ENCODE data around the gene XPC. TPM values are rescaled to one million over a fixed set of nuclear protein-coding genes. Genes with fewer than 3 reads are reported as not detected.
A peak's percentile ranks its signal among the peaks of the same experiment; 100 is the strongest.

The XPC gene
- total RNA-seq, 1 donor, result 54.4 TPM

DNA sequence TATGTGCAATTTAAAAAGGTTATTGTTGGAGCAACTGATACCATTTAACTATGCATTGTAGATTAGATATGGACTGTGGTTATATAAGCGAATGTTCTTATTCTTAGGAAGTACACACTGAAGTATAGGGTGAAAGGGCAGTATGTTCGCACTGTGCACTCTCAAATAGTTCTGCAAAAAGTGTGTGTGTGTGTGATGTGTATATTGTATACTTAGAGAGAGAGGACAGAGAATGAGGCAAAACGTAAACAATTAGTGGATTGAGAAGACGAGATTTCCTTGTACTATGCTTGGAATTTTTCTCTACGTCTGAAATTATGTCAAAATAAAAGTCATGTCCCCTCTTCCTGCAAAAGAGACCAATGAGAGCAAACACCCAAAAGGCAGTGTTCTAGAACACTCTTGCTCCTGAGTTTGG lies 30.6 kb upstream of the XPC start:
- peak; percentile 86 for DNase-seq (ENCODE audit: low read depth)
- H3K4me3 ChIP-seq (ENCODE audit: low read depth, low read length), result no peak overlapping the region
- TF ChIP-seq, protein P1, sequence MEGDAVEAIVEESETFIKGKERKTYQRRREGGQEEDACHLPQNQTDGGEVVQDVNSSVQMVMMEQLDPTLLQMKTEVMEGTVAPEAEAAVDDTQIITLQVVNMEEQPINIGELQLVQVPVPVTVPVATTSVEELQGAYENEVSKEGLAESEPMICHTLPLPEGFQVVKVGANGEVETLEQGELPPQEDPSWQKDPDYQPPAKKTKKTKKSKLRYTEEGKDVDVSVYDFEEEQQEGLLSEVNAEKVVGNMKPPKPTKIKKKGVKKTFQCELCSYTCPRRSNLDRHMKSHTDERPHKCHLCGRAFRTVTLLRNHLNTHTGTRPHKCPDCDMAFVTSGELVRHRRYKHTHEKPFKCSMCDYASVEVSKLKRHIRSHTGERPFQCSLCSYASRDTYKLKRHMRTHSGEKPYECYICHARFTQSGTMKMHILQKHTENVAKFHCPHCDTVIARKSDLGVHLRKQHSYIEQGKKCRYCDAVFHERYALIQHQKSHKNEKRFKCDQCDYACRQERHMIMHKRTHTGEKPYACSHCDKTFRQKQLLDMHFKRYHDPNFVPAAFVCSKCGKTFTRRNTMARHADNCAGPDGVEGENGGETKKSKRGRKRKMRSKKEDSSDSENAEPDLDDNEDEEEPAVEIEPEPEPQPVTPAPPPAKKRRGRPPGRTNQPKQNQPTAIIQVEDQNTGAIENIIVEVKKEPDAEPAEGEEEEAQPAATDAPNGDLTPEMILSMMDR (IDR thresholded peaks at IDR 0.05; ENCODE audit: insufficient read depth, low read depth, low read length), result no peak

DNA sequence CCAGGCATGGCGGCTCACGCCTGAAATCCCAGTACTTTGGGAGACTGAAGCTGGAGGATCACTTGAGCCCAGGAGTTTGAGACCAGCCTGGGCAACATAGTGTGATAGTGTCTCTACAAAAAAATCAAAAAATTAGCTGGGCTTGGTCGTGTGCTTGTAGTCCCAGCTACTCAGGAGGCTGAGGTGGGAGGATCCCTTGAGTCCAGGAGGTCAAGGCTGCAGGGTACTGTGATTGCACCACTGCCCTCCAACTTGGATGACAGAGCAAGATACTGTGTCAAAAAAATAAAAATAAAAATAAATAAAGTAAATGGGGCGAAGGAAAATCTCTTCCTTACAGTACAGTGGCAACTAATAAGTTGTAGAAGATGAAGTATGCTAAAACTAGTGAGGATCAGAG lies 29.8 kb upstream of the XPC start:
- DNase-seq (ENCODE audit: low read depth), result no peak
- TF ChIP-seq, protein P1 (IDR thresholded peaks at IDR 0.05; ENCODE audit: insufficient read depth, low read depth, low read length), result no peak
- no peak overlapping the region for H3K4me3 ChIP-seq (ENCODE audit: low read depth, low read length)

GRCh38 chr3:14206548-14207177 lies 28.3 kb upstream of the XPC start:
- H3K4me3 ChIP-seq (ENCODE audit: low read depth, low read length), result no peak overlapping the region
- no peak for DNase-seq (ENCODE audit: low read depth)
- TF ChIP-seq, protein P1 (IDR thresholded peaks at IDR 0.05; ENCODE audit: insufficient read depth, low read depth, low read length), result no peak

GRCh38 chr3:14204515-14205284 lies 26.3 kb upstream of the XPC start:
- TF ChIP-seq, protein P1 (IDR thresholded peaks at IDR 0.05; ENCODE audit: insufficient read depth, low read depth, low read length), result no peak
- no peak overlapping the region for H3K4me3 ChIP-seq (ENCODE audit: low read depth, low read length)
- peak; percentile 84 for DNase-seq (ENCODE audit: low read depth)

DNA sequence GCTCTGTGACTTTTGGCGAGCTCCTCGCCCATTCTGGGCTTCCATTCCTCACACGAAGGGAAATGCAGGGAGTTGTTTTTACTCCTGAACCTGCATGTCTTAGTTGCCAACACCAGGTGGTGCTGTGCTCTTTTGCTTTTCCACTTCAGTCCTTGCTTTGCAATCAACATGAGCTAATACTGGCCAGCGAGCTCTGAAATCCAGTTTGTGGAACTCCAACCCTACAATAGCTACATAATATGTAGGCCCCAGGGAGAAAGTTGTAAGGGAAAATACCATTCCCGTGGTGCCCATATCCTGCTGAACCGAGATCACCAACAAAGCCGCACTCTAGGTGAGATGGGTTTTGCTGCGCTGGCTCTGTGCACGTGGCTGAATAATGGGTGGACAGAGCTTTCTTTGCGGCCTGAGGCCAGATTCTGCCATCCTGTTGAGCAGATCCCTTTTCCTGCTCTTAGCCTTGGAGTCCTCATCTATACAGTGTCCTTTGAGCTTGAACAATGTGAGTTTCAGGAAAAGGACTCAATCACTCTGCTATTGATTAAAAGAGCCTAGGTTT lies 25.2 kb upstream of the XPC start:
- TF ChIP-seq, protein P1 (IDR thresholded peaks at IDR 0.05; ENCODE audit: insufficient read depth, low read depth, low read length), result peak; percentile 87
- H3K4me3 ChIP-seq (ENCODE audit: low read depth, low read length), result no peak overlapping the region
- peak; percentile 89 for DNase-seq (ENCODE audit: low read depth)

GRCh38 chr3:14202874-14203520 lies 24.6 kb upstream of the XPC start:
- no peak for DNase-seq (ENCODE audit: low read depth)
- TF ChIP-seq, protein P1 (IDR thresholded peaks at IDR 0.05; ENCODE audit: insufficient read depth, low read depth, low read length), result no peak
- no peak overlapping the region for H3K4me3 ChIP-seq (ENCODE audit: low read depth, low read length)
